Activated B cell treated with CpG ODN at 0.5 μM for 24 hours (primary cell): ENCODE measurements around the gene INSC. TPM values are rescaled to one million over a fixed set of nuclear protein-coding genes. Genes with fewer than 3 reads are reported as not detected.
A peak's percentile ranks its signal among the peaks of the same experiment; 100 is the strongest.

Experiments
- ATAC-seq: fragments of 200-7000 bp; cut with Tn5 transposase; one replicate; pipeline ENCODE4 v1.10.0; 2021; ENCODE audit warnings: low read depth, mild to moderate bottlenecking, moderate library complexity
- CTCF ChIA-PET: fragments of 350-600 bp; sonication (Branson Sonifier 250); formaldehyde crosslinking; loops from one replicate; lab custom pipeline; 2021; ENCODE audit warnings: antibody characterized with exemption; lab: Charles Lee
- POLR2A ChIA-PET: fragments of 350-600 bp; sonication (Branson Sonifier 250); formaldehyde crosslinking; loops from one replicate; lab custom pipeline; 2021; ENCODE audit warnings: antibody characterized with exemption; lab: Charles Lee
- DNase-seq: peaks from one replicate; pipeline ENCODE4 v3.0.0; 2022
- H3K27ac Mint-ChIP-seq: one replicate; pipeline ENCODE4 v1.8.0; 2020; ENCODE audit warnings: mixed read lengths
- H3K27me3 Mint-ChIP-seq: one replicate; pipeline ENCODE4 v1.8.0; 2021; ENCODE audit warnings: mixed read lengths
- H3K36me3 Mint-ChIP-seq: one replicate; pipeline ENCODE4 v1.8.0; 2021; ENCODE audit warnings: low read depth, mixed read lengths
- H3K4me1 Mint-ChIP-seq: one replicate; pipeline ENCODE4 v1.8.0; 2021; ENCODE audit warnings: mixed read lengths
- H3K4me3 Mint-ChIP-seq: one replicate; pipeline ENCODE4 v1.8.0; 2020; ENCODE audit warnings: mild to moderate bottlenecking, mixed read lengths
- H3K9me3 Mint-ChIP-seq: one replicate; pipeline ENCODE4 v1.8.0; 2020; ENCODE audit warnings: mixed read lengths
- intact Hi-C: fragments of 100-400 bp; cut with micrococcal nuclease; formaldehyde crosslinking; loops from one replicate; pipeline ENCODE4 v1.15.1; 2024
- total RNA-seq: library from RNA; stranded (reverse); gene quantifications from 2 replicates; pipeline ENCODE4 v1.2.3, GENCODE V29; 2022
- TF ChIP-seq, protein P1 (sequence below): fragments of 200-600 bp; IDR thresholded peaks from one replicate; pipeline ENCODE4 v1.8.0; 2022; ENCODE audit warnings: antibody characterized with exemption, mild to moderate bottlenecking

INSC gene
- total RNA-seq, 1 donor from 2014 or later, result not detected

DNA sequence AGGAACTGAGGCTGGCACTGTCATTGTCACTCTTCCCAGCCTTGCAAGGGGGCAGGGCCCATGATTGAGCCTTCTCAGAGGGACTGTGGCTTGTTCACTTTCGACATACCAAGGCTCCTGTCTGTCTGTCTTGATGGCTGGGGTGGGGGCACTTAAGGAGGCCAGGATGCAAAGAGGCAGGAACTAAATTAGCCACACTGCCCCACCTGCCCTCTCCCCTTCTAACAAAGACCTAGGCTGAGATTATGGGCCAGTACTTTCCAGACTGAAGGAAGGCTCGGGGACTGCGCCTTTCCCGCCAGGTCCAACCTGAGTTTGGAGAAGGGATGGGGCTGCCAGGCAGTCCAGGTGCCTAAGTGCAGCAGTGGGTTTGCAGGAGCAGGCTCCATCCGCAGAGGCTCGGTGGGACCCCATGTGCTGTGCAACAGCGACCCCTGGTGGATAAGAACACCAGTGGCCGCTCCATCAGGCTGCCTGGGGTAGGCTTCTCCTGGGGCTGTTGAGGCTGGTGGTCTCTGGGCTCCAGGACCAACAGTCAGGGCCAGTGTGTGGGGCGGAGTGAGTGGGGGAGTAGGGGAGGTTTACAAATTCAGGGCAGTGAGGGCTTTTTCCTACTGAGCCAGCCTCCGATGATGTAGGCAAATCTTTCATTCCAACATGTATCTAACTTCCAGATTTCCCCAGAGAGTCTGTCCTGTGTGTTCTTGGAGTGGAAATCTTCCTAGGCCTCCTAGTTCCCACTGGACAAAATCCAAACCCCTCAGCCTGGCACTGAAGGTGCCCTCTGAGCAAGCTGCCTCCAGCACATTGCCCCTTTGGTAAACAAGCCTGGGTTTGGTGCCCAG lies 93.9 kb downstream of the INSC start:
- TF ChIP-seq, protein P1, sequence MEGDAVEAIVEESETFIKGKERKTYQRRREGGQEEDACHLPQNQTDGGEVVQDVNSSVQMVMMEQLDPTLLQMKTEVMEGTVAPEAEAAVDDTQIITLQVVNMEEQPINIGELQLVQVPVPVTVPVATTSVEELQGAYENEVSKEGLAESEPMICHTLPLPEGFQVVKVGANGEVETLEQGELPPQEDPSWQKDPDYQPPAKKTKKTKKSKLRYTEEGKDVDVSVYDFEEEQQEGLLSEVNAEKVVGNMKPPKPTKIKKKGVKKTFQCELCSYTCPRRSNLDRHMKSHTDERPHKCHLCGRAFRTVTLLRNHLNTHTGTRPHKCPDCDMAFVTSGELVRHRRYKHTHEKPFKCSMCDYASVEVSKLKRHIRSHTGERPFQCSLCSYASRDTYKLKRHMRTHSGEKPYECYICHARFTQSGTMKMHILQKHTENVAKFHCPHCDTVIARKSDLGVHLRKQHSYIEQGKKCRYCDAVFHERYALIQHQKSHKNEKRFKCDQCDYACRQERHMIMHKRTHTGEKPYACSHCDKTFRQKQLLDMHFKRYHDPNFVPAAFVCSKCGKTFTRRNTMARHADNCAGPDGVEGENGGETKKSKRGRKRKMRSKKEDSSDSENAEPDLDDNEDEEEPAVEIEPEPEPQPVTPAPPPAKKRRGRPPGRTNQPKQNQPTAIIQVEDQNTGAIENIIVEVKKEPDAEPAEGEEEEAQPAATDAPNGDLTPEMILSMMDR, result peak; percentile 67
- H3K9me3 Mint-ChIP-seq, result no peaks in the 10 kb centered on the region
- ATAC-seq, result peak; percentile 97
- H3K27me3 Mint-ChIP-seq, result peaks cover 12% of the 10 kb centered on the region
- no peaks in the 10 kb centered on the region for H3K4me1 Mint-ChIP-seq
- H3K36me3 Mint-ChIP-seq, result no peaks in the 10 kb centered on the region
- peak; percentile 66 for DNase-seq
- intact Hi-C loops, result loop anchor here (1.0 to 5.0 kb wide), 9 partner anchors 107 to 1436 kb away; partner anchors contain the start of gene PSMA1
- H3K4me3 Mint-ChIP-seq, result no peak overlapping the region
- ChIA-PET CTCF (interaction anchor here (0.7 to 8.9 kb wide), 8 partner anchors 50 to 444 kb away, joined by 3 to 126 read pairs (median 4); no protein-coding TSS in a partner anchor), POLR2A (no interaction called here)
- H3K27ac Mint-ChIP-seq, result no peak overlapping the region

DNA sequence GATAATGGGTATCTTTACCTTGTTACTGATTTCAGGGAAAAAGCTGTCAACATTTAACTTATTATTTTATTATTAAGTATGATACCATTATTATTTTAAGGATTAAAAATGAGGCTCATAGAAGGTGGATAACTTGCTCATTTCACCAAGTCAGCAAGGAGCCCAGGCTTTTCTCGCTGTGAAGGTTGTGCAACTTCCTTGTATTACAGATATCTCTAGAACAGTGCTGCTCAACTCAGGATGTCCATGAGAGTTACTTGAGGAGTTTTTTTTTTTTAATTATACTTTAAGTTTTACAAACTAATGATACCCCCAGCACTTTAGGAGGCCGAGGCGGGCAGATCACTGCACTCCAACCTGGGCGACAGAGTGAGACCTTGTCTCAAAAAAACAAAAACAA lies 98.2 kb downstream of the INSC start:
- Mint-ChIP-seq H3K9me3 (no peaks in the 10 kb centered on the region), H3K36me3 (no peaks in the 10 kb centered on the region), H3K4me1 (no peaks in the 10 kb centered on the region), H3K27me3 (peaks cover 5% of the 10 kb centered on the region), H3K27ac (no peak overlapping the region), H3K4me3 (no peak overlapping the region)
- DNase-seq (no peak), ATAC-seq (no peak)
- TF ChIP-seq, protein P1, result no peak
- intact Hi-C loops, result no loop called here
- POLR2A ChIA-PET, result no interaction called here
- CTCF ChIA-PET, result interaction anchor here (8.9 kb wide), 1 partner anchor 111 kb away, joined by 126 read pairs; no protein-coding TSS in a partner anchor

DNA sequence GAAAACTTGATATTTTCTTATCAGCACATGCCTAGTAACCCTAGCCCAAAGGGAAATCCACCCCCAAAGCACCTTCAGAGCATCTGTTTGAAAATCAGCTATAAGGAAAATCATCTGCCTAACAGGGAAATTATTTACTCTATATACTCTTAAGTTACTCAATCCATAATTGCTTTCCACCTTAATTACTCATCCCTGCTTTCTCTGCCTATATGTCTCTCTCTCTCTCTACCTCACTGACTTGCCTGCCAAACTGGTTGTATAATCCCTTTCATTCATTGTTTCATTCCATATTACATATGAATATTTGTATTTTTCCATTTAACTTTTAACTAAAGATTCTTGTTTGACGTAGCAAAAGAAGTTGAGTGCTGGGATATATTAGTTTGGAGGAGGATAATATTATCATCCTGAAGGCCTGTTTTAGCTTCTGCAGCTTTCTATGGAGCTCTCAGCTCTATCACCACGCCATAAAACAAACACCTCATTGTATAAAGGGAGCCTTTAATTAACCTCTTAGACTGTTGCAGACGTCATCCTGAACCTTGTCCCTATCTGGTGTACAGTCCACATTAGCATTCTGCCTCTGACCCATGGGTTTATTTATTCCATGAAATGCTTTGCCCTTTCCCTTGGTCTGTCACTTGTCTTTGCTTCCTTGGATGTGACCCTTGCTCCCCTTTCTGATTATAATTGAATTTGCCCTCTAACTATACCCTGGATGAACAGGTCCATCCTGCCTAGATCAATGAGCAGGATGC lies 98.9 kb downstream of the INSC start:
- DNase-seq (no peak), ATAC-seq (no peak)
- Mint-ChIP-seq H3K27me3 (peaks cover 3% of the 10 kb centered on the region), H3K4me1 (no peaks in the 10 kb centered on the region), H3K4me3 (no peak overlapping the region), H3K36me3 (no peaks in the 10 kb centered on the region), H3K27ac (no peak overlapping the region), H3K9me3 (no peaks in the 10 kb centered on the region)
- ChIA-PET CTCF (interaction anchor here (0.8 kb wide), 1 partner anchor 306 kb away, joined by 4 read pairs; no protein-coding TSS in a partner anchor), POLR2A (no interaction called here)
- intact Hi-C loops, result no loop called here
- TF ChIP-seq, protein P1, result no peak

DNA sequence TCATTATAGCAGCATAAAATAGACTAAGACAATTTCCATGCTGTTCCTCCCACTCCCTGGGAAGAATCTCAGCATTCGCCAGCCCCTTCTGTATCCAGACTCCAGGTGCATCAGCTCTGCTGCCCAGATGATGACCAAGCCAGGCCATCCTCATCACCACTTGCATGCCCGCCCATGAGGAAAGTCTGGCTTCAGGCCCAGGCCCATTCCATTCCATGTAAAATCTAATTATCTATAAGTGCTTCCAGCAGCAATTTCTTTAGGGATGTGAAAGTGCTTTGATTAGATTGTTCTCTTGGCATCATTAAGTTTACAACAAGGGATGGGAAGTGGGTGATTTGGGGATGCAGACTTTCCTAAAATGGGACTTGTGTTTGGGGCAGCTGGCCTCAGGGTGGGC lies 100.3 kb downstream of the INSC start:
- H3K36me3 Mint-ChIP-seq, result no peaks in the 10 kb centered on the region
- ChIA-PET CTCF (interaction anchor here (1.1 to 2.4 kb wide), 2 partner anchors 115 to 308 kb away, joined by 3 to 12 read pairs; no protein-coding TSS in a partner anchor), POLR2A (no interaction called here)
- TF ChIP-seq, protein P1, result no peak
- H3K4me1 Mint-ChIP-seq, result no peaks in the 10 kb centered on the region
- H3K9me3 Mint-ChIP-seq, result no peaks in the 10 kb centered on the region
- ATAC-seq (no peak), DNase-seq (no peak)
- H3K27me3 Mint-ChIP-seq, result no peaks in the 10 kb centered on the region
- H3K4me3 Mint-ChIP-seq, result no peak overlapping the region
- no peak overlapping the region for H3K27ac Mint-ChIP-seq
- intact Hi-C loops, result no loop called here

DNA sequence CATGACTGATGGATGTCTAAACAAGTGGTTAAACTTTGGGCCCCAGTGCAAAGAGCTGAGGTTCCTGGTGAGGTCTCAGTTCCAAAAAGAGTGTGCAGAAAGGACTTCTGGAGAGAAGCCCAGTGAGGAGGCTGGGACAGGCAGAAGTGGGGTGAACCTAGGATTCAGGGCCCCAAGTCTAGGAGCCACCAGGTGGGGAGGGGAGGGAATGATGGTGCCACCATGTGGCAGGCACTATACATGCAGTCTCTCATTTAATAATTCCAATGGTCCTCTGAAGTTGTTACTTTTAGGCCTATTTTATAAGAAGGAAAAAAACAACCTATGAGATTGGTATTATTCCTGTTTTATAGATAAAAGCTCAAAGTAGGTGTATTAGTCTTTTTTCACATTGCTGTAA lies 102.0 kb downstream of the INSC start:
- ChIA-PET CTCF (interaction anchor here (2.4 kb wide), 1 partner anchor 117 kb away, joined by 12 read pairs; no protein-coding TSS in a partner anchor), POLR2A (no interaction called here)
- Mint-ChIP-seq H3K36me3 (no peaks in the 10 kb centered on the region), H3K4me3 (no peak overlapping the region), H3K9me3 (no peaks in the 10 kb centered on the region), H3K27me3 (no peaks in the 10 kb centered on the region), H3K4me1 (no peaks in the 10 kb centered on the region), H3K27ac (no peak overlapping the region)
- ATAC-seq (no peak), DNase-seq (no peak)
- intact Hi-C loops, result no loop called here
- TF ChIP-seq, protein P1, result no peak
